Subcutaneous abdominal adipose tissue (tissue), 5 donors: ENCODE results near the gene TMEM143.
A peak's percentile ranks its signal among the peaks of the same experiment; 100 is the strongest.

Experiments used
- H3K27ac ChIP-seq: one replicate; pipeline ENCODE4 v1.7.0; 2013; ENCODE audit warnings: low read depth, mild to moderate bottlenecking, inconsistent platforms, low read length, moderate library complexity
- H3K27me3 ChIP-seq, 5 donors: one replicate each; pipeline ENCODE4 v1.7.0; 2013; ENCODE audit warnings: low read length in 5 of 5, inconsistent platforms in 1 of 5; ENCODE audit not compliant: control insufficient read depth in 5 of 5, insufficient read depth in 4 of 5
- H3K36me3 ChIP-seq, 5 donors: one replicate each; pipeline ENCODE4 v1.7.0; 2013; ENCODE audit warnings: low read length in 5 of 5; ENCODE audit not compliant: control insufficient read depth in 5 of 5, insufficient read depth in 5 of 5
- H3K4me1 ChIP-seq, 5 donors: one replicate each; pipeline ENCODE4 v1.7.0; 2013; ENCODE audit warnings: low read length in 5 of 5, mild to moderate bottlenecking in 3 of 5, moderate library complexity in 1 of 5; ENCODE audit not compliant: control insufficient read depth in 5 of 5, insufficient read depth in 5 of 5
- H3K4me3 ChIP-seq, 5 donors: one replicate each; pipeline ENCODE4 v1.7.0; 2013; ENCODE audit warnings: low read length in 5 of 5, low read depth in 1 of 5
- H3K9ac ChIP-seq, 5 donors: one replicate each; pipeline ENCODE4 v1.7.0; 2013; ENCODE audit warnings: low read length in 5 of 5, mild to moderate bottlenecking in 4 of 5, moderate library complexity in 3 of 5
- H3K9me3 ChIP-seq, 5 donors: one replicate each; pipeline ENCODE4 v1.7.0; 2013; ENCODE audit warnings: low read length in 5 of 5; ENCODE audit not compliant: control insufficient read depth in 5 of 5
- donor health status: healthy.
- donor health status: healthy.
- donor health status: healthy.
- donor health status: healthy.
- donor health status: healthy.

Gene TMEM143

GRCh38 chr19:48363810-48364597 lies at the start of gene TMEM143, which contains the start of gene SYNGR4:
Gene TMEM143, minus strand, starts transcription at chr19:48363940. Its CDS starts 20 bp downstream, at chr19:48363920.
Gene SYNGR4, plus strand, starts transcription at chr19:48364367. Its CDS starts 1,476 bp downstream, at chr19:48365843.
- Histone ChIP-seq H3K27ac (peak within 1 kb of the TSS; percentile 89), H3K4me1 (peaks cover 3 to 15% (median 12%) of the 10 kb centered on the region in 5 donors), H3K9ac (peak within 1 kb of the TSS; percentile 68 to 94 (median 89)), H3K9me3 (no peaks in the 10 kb centered on the region), H3K36me3 (peaks cover 0 to 9% (median 3%) of the 10 kb centered on the region in 5 donors), H3K27me3 (no peaks in the 10 kb centered on the region), H3K4me3 (peak within 1 kb of the TSS; percentile 83 to 95 (median 93))

- Histone ChIP-seq H3K4me1 (no peaks in the 10 kb centered on the region), H3K9ac (no peak overlapping the region), H3K9me3 (peaks cover 0 to 7% (median 4%) of the 10 kb centered on the region in 5 donors), H3K27me3 (peaks cover 0 to 4% (median 2%) of the 10 kb centered on the region in 5 donors), H3K27ac (no peak overlapping the region), H3K36me3 (no peaks in the 10 kb centered on the region), H3K4me3 (no peak overlapping the region)
These were observed 42.1 kb upstream of the TMEM143 start for GRCh38 chr19:48405850-48406249.

GRCh38 chr19:48405010-48405659 lies 41.4 kb upstream of the TMEM143 start:
- no peak overlapping the region for H3K27ac ChIP-seq
- peaks cover 0 to 7% (median 4%) of the 10 kb centered on the region in 5 donors for H3K9me3 ChIP-seq
- peaks cover 0 to 4% (median 0%) of the 10 kb centered on the region in 5 donors for H3K27me3 ChIP-seq
- H3K9ac ChIP-seq = no peak overlapping the region
- peaks cover 0 to 5% (median 3%) of the 10 kb centered on the region in 5 donors for H3K4me1 ChIP-seq
- H3K4me3 ChIP-seq = no peak overlapping the region
- H3K36me3 ChIP-seq = no peaks in the 10 kb centered on the region

- Histone ChIP-seq H3K4me3 (no peak overlapping the region), H3K27ac (no peak overlapping the region), H3K36me3 (no peaks in the 10 kb centered on the region), H3K27me3 (peaks cover 0 to 4% (median 0%) of the 10 kb centered on the region in 5 donors), H3K9me3 (peaks cover 0 to 7% (median 4%) of the 10 kb centered on the region in 5 donors), H3K9ac (no peak overlapping the region), H3K4me1 (peaks cover 0 to 8% (median 7%) of the 10 kb centered on the region in 5 donors)
These were observed 39.9 kb upstream of the TMEM143 start for GRCh38 chr19:48403606-48404005.

GRCh38 chr19:48401287-48401686 lies 37.5 kb upstream of the TMEM143 start:
- no peak overlapping the region for H3K9ac ChIP-seq
- H3K27ac ChIP-seq = no peak overlapping the region
- no peak overlapping the region for H3K4me3 ChIP-seq

GRCh38 chr19:48400018-48400742 lies 36.4 kb upstream of the TMEM143 start:
- H3K4me1 ChIP-seq = peaks cover 0 to 21% (median 16%) of the 10 kb centered on the region in 5 donors
- H3K36me3 ChIP-seq = no peaks in the 10 kb centered on the region
- peaks cover 24 to 30% (median 28%) of the 10 kb centered on the region in 5 donors for H3K27me3 ChIP-seq
- peak overlapping the region; percentile 48 to 74 (median 63) for H3K4me3 ChIP-seq
- H3K27ac ChIP-seq = peak overlapping the region; percentile 24
- peak overlapping the region in 3 of 5 donors; percentile 7 to 48 (median 20) for H3K9ac ChIP-seq
- H3K9me3 ChIP-seq = no peaks in the 10 kb centered on the region

More at GRCh38 chr19:48401287-48401686, 37.5 kb upstream of the TMEM143 start:
- H3K9me3 ChIP-seq = peaks cover 0 to 7% (median 4%) of the 10 kb centered on the region in 5 donors
- H3K27me3 ChIP-seq = peaks cover 15 to 20% (median 18%) of the 10 kb centered on the region in 5 donors
- H3K4me1 ChIP-seq = peaks cover 0 to 21% (median 16%) of the 10 kb centered on the region in 5 donors
- no peaks in the 10 kb centered on the region for H3K36me3 ChIP-seq

- peak overlapping the region in 1 of 5 donors; percentile 60 for H3K9ac ChIP-seq
- no peaks in the 10 kb centered on the region for H3K36me3 ChIP-seq
- H3K4me1 ChIP-seq = peaks cover 0 to 27% (median 22%) of the 10 kb centered on the region in 5 donors
- H3K27me3 ChIP-seq = peaks cover 34 to 43% (median 41%) of the 10 kb centered on the region in 5 donors
- no peaks in the 10 kb centered on the region for H3K9me3 ChIP-seq
- H3K27ac ChIP-seq = no peak overlapping the region
- H3K4me3 ChIP-seq = peak overlapping the region in 4 of 5 donors; percentile 19 to 55 (median 53)
These were observed 34.9 kb upstream of the TMEM143 start for GRCh38 chr19:48398375-48399235.

- Histone ChIP-seq H3K4me3 (peak overlapping the region in 4 of 5 donors; percentile 19 to 64 (median 52)), H3K9ac (peak overlapping the region in 3 of 5 donors; percentile 31 to 60 (median 46)), H3K27ac (no peak overlapping the region), H3K9me3 (no peaks in the 10 kb centered on the region), H3K4me1 (peaks cover 0 to 29% (median 24%) of the 10 kb centered on the region in 5 donors), H3K27me3 (peaks cover 39 to 48% (median 43%) of the 10 kb centered on the region in 5 donors), H3K36me3 (no peaks in the 10 kb centered on the region)
These were observed 34.3 kb upstream of the TMEM143 start for GRCh38 chr19:48398102-48398374.
